GM23338 (cell line): ENCODE results near the gene GPT2.

Source experiments
- EZH2 ChIP-seq: fragments of 200-600 bp; sonication (generic); IDR thresholded peaks from one replicate; pipeline ENCODE4 v1.8.0; 2017; ENCODE audit warnings: antibody characterized with exemption, mild to moderate bottlenecking, low read depth; ENCODE audit not compliant: unreplicated experiment
- EZH2phosphoT487 ChIP-seq: fragments of 200-600 bp; sonication (generic); IDR thresholded peaks from one replicate; pipeline ENCODE4 v1.8.1; 2018; ENCODE audit warnings: antibody characterized with exemption; ENCODE audit not compliant: unreplicated experiment
- JUNB ChIP-seq: IDR thresholded peaks from one replicate; pipeline ENCODE4 v1.6.1; 2016; ENCODE audit warnings: antibody characterized with exemption; ENCODE audit not compliant: unreplicated experiment
- POLR2AphosphoS5 ChIP-seq: IDR thresholded peaks from 2 replicates; pipeline ENCODE4 v1.6.1; 2016; ENCODE audit warnings: antibody characterized with exemption, low read depth
- ZNF331 ChIP-seq: fragments of 250-450 bp; sonication (Bioruptor Pico); IDR thresholded peaks from 2 replicates; pipeline ENCODE4 v1.5.0; 2020; ENCODE audit warnings: low read depth, mild to moderate bottlenecking, moderate library complexity
- TF ChIP-seq, protein P1 (sequence below), 2 experiments: fragments of 200-600 bp in 1 of 2; sonication (generic) in 1 of 2; conservative IDR thresholded peaks; 2 replicates each; pipeline versions ENCODE4 v1.5.1 to v1.6.1; 2016 to 2017; ENCODE audit warnings: antibody characterized with exemption in 2 of 2, low read depth in 2 of 2, mild to moderate bottlenecking in 2 of 2, moderate library complexity in 1 of 2
- TF ChIP-seq, protein P2 (sequence below): IDR thresholded peaks from one replicate; pipeline ENCODE4 v1.6.1; 2018; ENCODE audit warnings: antibody characterized with exemption; ENCODE audit not compliant: unreplicated experiment

DNA sequence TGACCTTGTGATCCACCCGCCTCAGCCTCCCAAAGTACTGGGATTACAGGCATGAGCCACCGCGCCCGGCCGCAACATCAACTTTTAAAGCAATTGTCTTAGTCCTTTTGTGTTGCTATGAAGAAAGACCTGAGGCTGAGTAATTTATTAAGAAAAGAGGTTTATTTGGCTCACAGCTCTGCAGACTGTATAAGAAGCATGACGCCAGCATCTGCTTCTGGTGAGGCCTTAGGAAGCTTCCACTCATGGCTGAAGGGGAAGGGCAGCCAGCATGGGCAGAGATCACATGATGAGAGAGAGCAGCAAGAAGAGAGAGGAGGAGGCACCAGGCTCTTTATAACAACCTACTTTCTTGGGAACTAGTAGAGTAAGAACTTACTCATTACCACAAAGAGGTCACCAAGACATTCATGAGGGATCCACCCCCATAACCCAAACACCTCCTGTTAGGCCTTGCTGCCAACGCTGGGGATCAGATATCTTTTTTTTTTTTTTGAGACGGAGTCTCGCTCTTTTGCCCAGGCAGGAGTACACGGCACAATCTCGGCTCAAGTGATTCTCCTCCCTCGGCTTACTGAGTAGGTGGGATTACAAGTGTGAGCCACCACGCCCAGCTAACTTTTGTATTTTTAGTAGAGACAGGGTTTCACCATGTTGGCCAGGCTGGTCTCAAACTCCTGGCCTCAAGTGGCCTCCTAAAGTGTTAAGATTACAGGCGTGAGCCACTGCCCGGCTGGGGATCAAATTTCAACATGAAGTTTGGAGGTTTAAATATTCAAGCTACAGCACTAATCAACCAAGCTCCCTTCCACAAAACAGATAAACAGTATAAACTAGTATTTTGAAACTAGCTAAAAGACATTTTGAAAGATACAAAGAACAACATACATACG, 21.4 kb upstream of the GPT2 start:
- no peak for TF ChIP-seq POLR2AphosphoS5
- TF ChIP-seq, protein P1, sequence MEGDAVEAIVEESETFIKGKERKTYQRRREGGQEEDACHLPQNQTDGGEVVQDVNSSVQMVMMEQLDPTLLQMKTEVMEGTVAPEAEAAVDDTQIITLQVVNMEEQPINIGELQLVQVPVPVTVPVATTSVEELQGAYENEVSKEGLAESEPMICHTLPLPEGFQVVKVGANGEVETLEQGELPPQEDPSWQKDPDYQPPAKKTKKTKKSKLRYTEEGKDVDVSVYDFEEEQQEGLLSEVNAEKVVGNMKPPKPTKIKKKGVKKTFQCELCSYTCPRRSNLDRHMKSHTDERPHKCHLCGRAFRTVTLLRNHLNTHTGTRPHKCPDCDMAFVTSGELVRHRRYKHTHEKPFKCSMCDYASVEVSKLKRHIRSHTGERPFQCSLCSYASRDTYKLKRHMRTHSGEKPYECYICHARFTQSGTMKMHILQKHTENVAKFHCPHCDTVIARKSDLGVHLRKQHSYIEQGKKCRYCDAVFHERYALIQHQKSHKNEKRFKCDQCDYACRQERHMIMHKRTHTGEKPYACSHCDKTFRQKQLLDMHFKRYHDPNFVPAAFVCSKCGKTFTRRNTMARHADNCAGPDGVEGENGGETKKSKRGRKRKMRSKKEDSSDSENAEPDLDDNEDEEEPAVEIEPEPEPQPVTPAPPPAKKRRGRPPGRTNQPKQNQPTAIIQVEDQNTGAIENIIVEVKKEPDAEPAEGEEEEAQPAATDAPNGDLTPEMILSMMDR (conservative IDR thresholded peaks at IDR 0.05; ENCODE audit: low read depth in 2 of 2): no peak
- TF ChIP-seq, protein P2, sequence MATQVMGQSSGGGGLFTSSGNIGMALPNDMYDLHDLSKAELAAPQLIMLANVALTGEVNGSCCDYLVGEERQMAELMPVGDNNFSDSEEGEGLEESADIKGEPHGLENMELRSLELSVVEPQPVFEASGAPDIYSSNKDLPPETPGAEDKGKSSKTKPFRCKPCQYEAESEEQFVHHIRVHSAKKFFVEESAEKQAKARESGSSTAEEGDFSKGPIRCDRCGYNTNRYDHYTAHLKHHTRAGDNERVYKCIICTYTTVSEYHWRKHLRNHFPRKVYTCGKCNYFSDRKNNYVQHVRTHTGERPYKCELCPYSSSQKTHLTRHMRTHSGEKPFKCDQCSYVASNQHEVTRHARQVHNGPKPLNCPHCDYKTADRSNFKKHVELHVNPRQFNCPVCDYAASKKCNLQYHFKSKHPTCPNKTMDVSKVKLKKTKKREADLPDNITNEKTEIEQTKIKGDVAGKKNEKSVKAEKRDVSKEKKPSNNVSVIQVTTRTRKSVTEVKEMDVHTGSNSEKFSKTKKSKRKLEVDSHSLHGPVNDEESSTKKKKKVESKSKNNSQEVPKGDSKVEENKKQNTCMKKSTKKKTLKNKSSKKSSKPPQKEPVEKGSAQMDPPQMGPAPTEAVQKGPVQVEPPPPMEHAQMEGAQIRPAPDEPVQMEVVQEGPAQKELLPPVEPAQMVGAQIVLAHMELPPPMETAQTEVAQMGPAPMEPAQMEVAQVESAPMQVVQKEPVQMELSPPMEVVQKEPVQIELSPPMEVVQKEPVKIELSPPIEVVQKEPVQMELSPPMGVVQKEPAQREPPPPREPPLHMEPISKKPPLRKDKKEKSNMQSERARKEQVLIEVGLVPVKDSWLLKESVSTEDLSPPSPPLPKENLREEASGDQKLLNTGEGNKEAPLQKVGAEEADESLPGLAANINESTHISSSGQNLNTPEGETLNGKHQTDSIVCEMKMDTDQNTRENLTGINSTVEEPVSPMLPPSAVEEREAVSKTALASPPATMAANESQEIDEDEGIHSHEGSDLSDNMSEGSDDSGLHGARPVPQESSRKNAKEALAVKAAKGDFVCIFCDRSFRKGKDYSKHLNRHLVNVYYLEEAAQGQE: no peak
- TF ChIP-seq EZH2phosphoT487: no peak
- TF ChIP-seq EZH2: no peak
- no peak for TF ChIP-seq ZNF331
- TF ChIP-seq JUNB: no peak
